OCI-LY3 (cell line): Measurements from ENCODE around the gene DNAH10.

Experiments used
- H2AFZ ChIP-seq: fragments of 200-600, 300-600 bp; shearing (Covaris generic); 2 replicates; pipeline ENCODE4 v1.6.0; 2014; ENCODE audit warnings: antibody characterized with exemption, low read depth, low read length
- H3K27ac ChIP-seq: fragments of 200-600, 300-600 bp; sonication (generic); 2 replicates; pipeline ENCODE4 v1.5.1; 2014; ENCODE audit warnings: mild to moderate bottlenecking, low read length, moderate library complexity, mixed read lengths
- H3K27me3 ChIP-seq: fragments of 200-600, 300-600 bp; sonication (generic); 2 replicates; pipeline ENCODE4 v1.6.1; 2014; ENCODE audit warnings: low read depth, low read length, mixed read lengths
- H3K36me3 ChIP-seq: fragments of 200-600, 300-600 bp; sonication (generic); replicated peaks from 2 replicates; pipeline ENCODE3; 2014; ENCODE audit warnings: low read depth, low read length, mixed read lengths
- H3K4me1 ChIP-seq: fragments of 300-600, 200-600 bp; sonication (generic); 2 replicates; pipeline ENCODE4 v1.6.1; 2014; ENCODE audit warnings: low read length, mixed read lengths
- H3K4me2 ChIP-seq: fragments of 200-600, 300-600 bp; sonication (generic); 2 replicates; pipeline ENCODE4 v1.6.1; 2014; ENCODE audit warnings: low read length, mixed read lengths
- H3K4me3 ChIP-seq: fragments of 300-600, 200-600 bp; sonication (generic); 2 replicates; pipeline ENCODE4 v1.5.1; 2014; ENCODE audit warnings: antibody characterized with exemption, mild to moderate bottlenecking, low read length, moderate library complexity
- H3K79me2 ChIP-seq: fragments of 300-600, 200-600 bp; shearing (Covaris generic); 2 replicates; pipeline ENCODE4 v1.6.1; 2014; ENCODE audit warnings: mild to moderate bottlenecking, low read length, mixed read lengths
- H3K9ac ChIP-seq: fragments of 300-600, 200-600 bp; shearing (Covaris generic); 2 replicates; pipeline ENCODE4 v1.6.0; 2014; ENCODE audit warnings: mild to moderate bottlenecking, low read length, moderate library complexity
- H3K9me3 ChIP-seq: fragments of 200-600, 300-600 bp; shearing (Covaris generic); 2 replicates; pipeline ENCODE4 v1.6.1; 2014; ENCODE audit warnings: low read length, mixed read lengths; ENCODE audit not compliant: insufficient read depth
- H4K20me1 ChIP-seq: fragments of 200-600, 300-600 bp; sonication (generic); 2 replicates; pipeline ENCODE4 v1.6.1; 2016; ENCODE audit warnings: low read length, mixed read lengths; ENCODE audit not compliant: insufficient read depth
- CTCF ChIP-seq: fragments of 200-600, 300-600 bp; sonication (generic); IDR thresholded peaks from 2 replicates; pipeline ENCODE4 v1.5.1; 2014; ENCODE audit warnings: antibody characterized with exemption, low read length, low read depth
- EZH2phosphoT487 ChIP-seq: fragments of 200-600 bp; shearing (Covaris generic); IDR thresholded peaks from 2 replicates; pipeline ENCODE4 v1.6.1; 2018; ENCODE audit warnings: antibody characterized with exemption, mixed run types, low read depth

Gene DNAH10

GRCh38 chr12:123951467-123951866, 189.4 kb downstream of the DNAH10 start:
- Histone ChIP-seq H3K9ac (no peak overlapping the region), H2AFZ (no peak overlapping the region), H3K4me1 (no peaks in the 10 kb centered on the region), H3K4me2 (no peak overlapping the region), H3K36me3 (no peaks in the 10 kb centered on the region), H3K4me3 (no peak overlapping the region), H3K9me3 (no peaks in the 10 kb centered on the region), H3K79me2 (no peaks in the 10 kb centered on the region), H3K27me3 (no peaks in the 10 kb centered on the region), H4K20me1 (no peaks in the 10 kb centered on the region), H3K27ac (no peak overlapping the region)
- TF ChIP-seq EZH2phosphoT487 (no peak), CTCF (no peak)

GRCh38 chr12:123952037-123952436, 189.9 kb downstream of the DNAH10 start:
- TF ChIP-seq CTCF (no peak), EZH2phosphoT487 (no peak)
- Histone ChIP-seq H3K36me3 (no peaks in the 10 kb centered on the region), H2AFZ (no peak overlapping the region), H3K9me3 (no peaks in the 10 kb centered on the region), H3K4me3 (no peak overlapping the region), H3K27me3 (no peaks in the 10 kb centered on the region), H3K9ac (no peak overlapping the region), H4K20me1 (no peaks in the 10 kb centered on the region), H3K27ac (no peak overlapping the region), H3K79me2 (no peaks in the 10 kb centered on the region), H3K4me1 (no peaks in the 10 kb centered on the region), H3K4me2 (no peak overlapping the region)

- no peak overlapping the region for H3K4me2 ChIP-seq
These were observed 192.7 kb downstream of the DNAH10 start for GRCh38 chr12:123954647-123955350.

GRCh38 chr12:123956249-123956648, 194.1 kb downstream of the DNAH10 start:
- Histone ChIP-seq H3K27me3 (no peaks in the 10 kb centered on the region), H3K4me1 (no peaks in the 10 kb centered on the region), H3K4me3 (no peak overlapping the region), H3K9ac (no peak overlapping the region), H3K27ac (no peak overlapping the region), H2AFZ (no peak overlapping the region), H3K4me2 (no peak overlapping the region), H3K9me3 (no peaks in the 10 kb centered on the region), H3K36me3 (no peaks in the 10 kb centered on the region), H3K79me2 (no peaks in the 10 kb centered on the region), H4K20me1 (no peaks in the 10 kb centered on the region)
- TF ChIP-seq EZH2phosphoT487 = no peak
- no peak for TF ChIP-seq CTCF

More at GRCh38 chr12:123954647-123955350, 192.7 kb downstream of the DNAH10 start:
- H3K9ac ChIP-seq = no peak overlapping the region
- no peaks in the 10 kb centered on the region for H3K4me1 ChIP-seq
- no peak overlapping the region for H3K27ac ChIP-seq
- no peak overlapping the region for H2AFZ ChIP-seq
- no peak overlapping the region for H3K4me3 ChIP-seq
- H3K27me3 ChIP-seq = no peaks in the 10 kb centered on the region
- TF ChIP-seq CTCF = no peak
- TF ChIP-seq EZH2phosphoT487 = no peak
- H4K20me1 ChIP-seq = no peaks in the 10 kb centered on the region
- no peaks in the 10 kb centered on the region for H3K9me3 ChIP-seq
- no peaks in the 10 kb centered on the region for H3K79me2 ChIP-seq
- no peaks in the 10 kb centered on the region for H3K36me3 ChIP-seq
